Stimulated activated CD8-positive, alpha-beta memory T cell treated with anti-CD3 and anti-CD28 coated beads, Interleukin-2, amount 100 ng/mL, for 1 hour (primary cell): ENCODE data around the gene ATG7.

ENCODE experiments used
- DNase-seq, 2 donors: peaks; one replicate each; pipeline ENCODE4 v3.0.0-alpha.2; 2020; ENCODE audit warnings: low read depth in 2 of 2

The ATG7 gene

DNA sequence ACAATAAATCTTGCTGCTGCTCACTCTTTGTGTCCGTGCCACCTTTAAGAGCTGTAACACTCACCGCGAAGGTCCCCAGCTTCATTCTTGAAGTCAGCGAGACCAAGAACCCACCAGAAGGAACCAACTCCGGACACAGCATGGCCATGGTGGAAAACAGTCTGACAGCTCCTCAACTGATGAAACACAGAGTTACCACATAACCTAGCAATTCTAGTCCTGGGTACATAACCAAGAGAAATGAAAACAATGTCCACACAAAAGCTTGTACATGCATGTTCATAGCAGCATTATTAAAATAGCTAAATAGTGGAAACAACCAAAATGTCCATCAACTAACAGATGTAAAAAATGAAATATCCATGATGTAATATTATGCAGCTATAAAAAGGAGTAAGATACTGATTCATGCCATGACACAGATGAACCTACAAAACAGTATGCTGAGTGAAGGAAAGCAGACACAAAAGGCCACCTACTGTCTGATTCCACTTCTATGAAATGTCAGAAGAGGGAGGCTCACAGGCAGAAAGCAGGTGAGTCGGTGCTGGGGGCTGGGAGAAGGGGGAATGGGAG lies 334.8 kb downstream of the ATG7 start:
- DNase-seq, result no peak
